HepG2 (cell line): ENCODE data around the gene CHKB. TPM values are rescaled to one million over a fixed set of nuclear protein-coding genes. Genes with fewer than 3 reads are reported as not detected.
A peak's percentile ranks its signal among the peaks of the same experiment; 100 is the strongest.

ENCODE experiments used
- ADNP ChIP-seq: sonication (generic); formaldehyde crosslinking; IDR thresholded peaks from 2 replicates; pipeline ENCODE4 v1.4.0; 2020; ENCODE audit warnings: missing genetic modification reagents
- AGO2 ChIP-seq: fragments of 200-400 bp; formaldehyde crosslinking; optimal IDR thresholded peaks from 2 replicates; pipeline ENCODE3; 2017; ENCODE audit warnings: mild to moderate bottlenecking, low read depth, low read length, moderate library complexity
- BCL3 ChIP-seq: sonication (generic); formaldehyde crosslinking; IDR thresholded peaks from 2 replicates; pipeline ENCODE4 v1.5.1; 2020; ENCODE audit warnings: mild to moderate bottlenecking, missing genetic modification reagents, moderate library complexity
- CBFB ChIP-seq: sonication (generic); formaldehyde crosslinking; IDR thresholded peaks from 2 replicates; pipeline ENCODE4 v1.4.0; 2020; ENCODE audit warnings: missing genetic modification reagents
- ETV6 ChIP-seq: sonication (generic); formaldehyde crosslinking; conservative IDR thresholded peaks from 2 replicates; pipeline ENCODE4 v1.4.0; 2020; ENCODE audit warnings: missing genetic modification reagents
- HOMEZ ChIP-seq: IDR thresholded peaks from 2 replicates; pipeline ENCODE4 v1.6.1; 2016; ENCODE audit warnings: low read depth
- KDM2A ChIP-seq: sonication (generic); formaldehyde crosslinking; IDR thresholded peaks from 2 replicates; pipeline ENCODE4 v1.4.0; 2020; ENCODE audit warnings: low read depth, missing genetic modification reagents, borderline replicate concordance
- MED8 ChIP-seq: sonication (generic); formaldehyde crosslinking; IDR thresholded peaks from 2 replicates; pipeline ENCODE4 v1.8.1; 2023; ENCODE audit warnings: mild to moderate bottlenecking, missing genetic modification reagents; ENCODE audit not compliant: insufficient replicate concordance
- MIER3 ChIP-seq: IDR thresholded peaks from 2 replicates; pipeline ENCODE4 v1.6.1; 2016; ENCODE audit warnings: missing compliant biosample characterization, borderline replicate concordance
- PHB2 ChIP-seq: fragments of 450-650 bp; IDR thresholded peaks from 2 replicates; pipeline ENCODE4 v1.6.1; 2018; ENCODE audit not compliant: partially characterized antibody
- POGK ChIP-seq: sonication (generic); formaldehyde crosslinking; conservative IDR thresholded peaks from 2 replicates; pipeline ENCODE4 v1.8.0; 2022; ENCODE audit warnings: mild to moderate bottlenecking, moderate library complexity, missing genetic modification reagents
- RFXAP ChIP-seq: sonication (generic); formaldehyde crosslinking; IDR thresholded peaks from 2 replicates; pipeline ENCODE4 v1.4.0; 2020; ENCODE audit warnings: missing genetic modification reagents, borderline replicate concordance
- RNF2 ChIP-seq: fragments of 450-650 bp; conservative IDR thresholded peaks from 2 replicates; pipeline ENCODE4 v1.6.1; 2016; ENCODE audit warnings: low read depth
- SP1 ChIP-seq, 2 experiments: fragments of 450-650 bp in 1 of 2; sonication (generic) in 1 of 2; formaldehyde crosslinking in 1 of 2; IDR thresholded peaks; 2 replicates each; pipeline versions ENCODE4 v1.4.0 to v1.6.1; 2016 to 2020; ENCODE audit warnings: missing genetic modification reagents in 1 of 2
- STAG1 ChIP-seq: sonication (generic); formaldehyde crosslinking; IDR thresholded peaks from 2 replicates; pipeline ENCODE4 v1.4.0; 2020; ENCODE audit warnings: missing genetic modification reagents
- ZBTB4 ChIP-seq: sonication (generic); formaldehyde crosslinking; IDR thresholded peaks from 2 replicates; pipeline ENCODE4 v1.4.0; 2020; ENCODE audit warnings: missing genetic modification reagents, mild to moderate bottlenecking, borderline replicate concordance
- ZBTB7A ChIP-seq: sonication (generic); formaldehyde crosslinking; IDR thresholded peaks from 2 replicates; pipeline ENCODE4 v1.8.0; 2022; ENCODE audit warnings: mild to moderate bottlenecking, missing genetic modification reagents
- ZFP36 ChIP-seq: fragments of 150-350 bp; IDR thresholded peaks from 2 replicates; pipeline ENCODE4 v1.6.1; 2018; ENCODE audit warnings: borderline replicate concordance, low read length, low read depth; ENCODE audit not compliant: partially characterized antibody
- ZNF101 ChIP-seq: sonication (generic); formaldehyde crosslinking; IDR thresholded peaks from 2 replicates; pipeline ENCODE4 v1.4.0; 2020; ENCODE audit warnings: mild to moderate bottlenecking, low read depth, missing genetic modification reagents, borderline replicate concordance
- ZNF121 ChIP-seq: sonication (generic); formaldehyde crosslinking; IDR thresholded peaks from 2 replicates; pipeline ENCODE4 v1.5.0; 2020; ENCODE audit warnings: mild to moderate bottlenecking, missing genetic modification reagents
- ZNF20 ChIP-seq: sonication (generic); formaldehyde crosslinking; IDR thresholded peaks from 2 replicates; pipeline ENCODE4 v1.4.0; 2020; ENCODE audit warnings: mild to moderate bottlenecking, moderate library complexity, missing genetic modification reagents
- ZNF441 ChIP-seq: sonication (generic); formaldehyde crosslinking; IDR thresholded peaks from 2 replicates; pipeline ENCODE4 v1.7.0; 2021; ENCODE audit warnings: missing genetic modification reagents, borderline replicate concordance
- ZNF552 ChIP-seq: sonication (generic); formaldehyde crosslinking; IDR thresholded peaks from 2 replicates; pipeline ENCODE4 v1.9.0; 2022; ENCODE audit warnings: missing genetic modification reagents, mild to moderate bottlenecking, borderline replicate concordance
- ZNF780A ChIP-seq: sonication (generic); formaldehyde crosslinking; IDR thresholded peaks from 2 replicates; pipeline ENCODE4 v1.8.0; 2022; ENCODE audit warnings: mild to moderate bottlenecking, missing genetic modification reagents, moderate library complexity
- polyA plus RNA-seq, 8 experiments: library from polyadenylated mRNA; depleted of rRNA in 3 of 8; stranded (reverse) in 7 of 8; unstranded in 1 of 8; fragments of >200 nt; fragmentation: Illumina TruSeq in 4 of 8; extraction: Trizol in 4 of 8; gene quantifications; 2 replicates each; pipeline versions ENCODE4 v1.2.1 to v1.2.3, GENCODE V29; 2011 to 2016; ENCODE audit warnings: low read depth in 4 of 8, missing spikeins in 1 of 8, mixed read lengths in 1 of 8; ENCODE audit not compliant: insufficient read depth in 1 of 8
- total RNA-seq, 5 experiments: library from RNA; depleted of rRNA; stranded (reverse); fragments of >200 nt; fragmentation: Illumina TruSeq; extraction: Trizol; gene quantifications; 2 replicates each; pipeline ENCODE4 v1.2.3, GENCODE V29; 2016; ENCODE audit warnings: low read depth in 1 of 5

Gene CHKB
- total and polyA plus RNA-seq, 2 of the 13 experiments (the other 11 are each of a cell fraction or from before 2014, with no cell fraction given), result 24.5 to 42.7 TPM

- TF ChIP-seq ZBTB4 (CRISPR knock-in tag) (peak; percentile 42; the same call in 1 of the 2 replicates), ZNF552 (CRISPR knock-in tag) (no peak), ZNF441 (CRISPR knock-in tag) (no peak), ZNF20 (no peak), CBFB (CRISPR knock-in tag) (no peak), ZBTB7A (CRISPR knock-in tag) (no peak), AGO2 (peak; percentile 95), POGK (CRISPR knock-in tag) (0 out of 2 replicates have a peak, but pooled peaks have one; percentile 18), MED8 (no peak), HOMEZ (CRISPR knock-in tag) (no peak), ZNF121 (CRISPR knock-in tag) (no peak), MIER3 (CRISPR knock-in tag) (no peak), ETV6 (CRISPR knock-in tag) (no peak), STAG1 (CRISPR knock-in tag) (no peak), SP1 (IDR thresholded peaks at IDR 0.05) (no peak), SP1 (CRISPR knock-in tag; IDR thresholded peaks at IDR 0.05) (no peak), ADNP (CRISPR knock-in tag) (peak; percentile 10; the same call in 1 of the 2 replicates), RFXAP (CRISPR knock-in tag) (no peak), PHB2 (no peak), ZFP36 (no peak), ZNF101 (CRISPR knock-in tag) (no peak), KDM2A (CRISPR knock-in tag) (peak; percentile 35), BCL3 (CRISPR knock-in tag) (no peak), ZNF780A (CRISPR knock-in tag) (no peak), RNF2 (no peak)
These were observed 53.2 kb downstream of the CHKB start (continued) for GRCh38 chr22:50529416-50529896.
